ENCODE measurements around the gene MAP3K4. TPM values are rescaled to one million over a fixed set of nuclear protein-coding genes. Genes with fewer than 3 reads are reported as not detected.
"Not testable (repeated sequence)": the region's sequence is repeated elsewhere in the genome, so short reads cannot be mapped to it uniquely, and the experiment has no call there.

MAP3K4 gene
- polyA plus RNA-seq, 3 donors: 34.6 to 38.4 (median 36.7) TPM

DNA sequence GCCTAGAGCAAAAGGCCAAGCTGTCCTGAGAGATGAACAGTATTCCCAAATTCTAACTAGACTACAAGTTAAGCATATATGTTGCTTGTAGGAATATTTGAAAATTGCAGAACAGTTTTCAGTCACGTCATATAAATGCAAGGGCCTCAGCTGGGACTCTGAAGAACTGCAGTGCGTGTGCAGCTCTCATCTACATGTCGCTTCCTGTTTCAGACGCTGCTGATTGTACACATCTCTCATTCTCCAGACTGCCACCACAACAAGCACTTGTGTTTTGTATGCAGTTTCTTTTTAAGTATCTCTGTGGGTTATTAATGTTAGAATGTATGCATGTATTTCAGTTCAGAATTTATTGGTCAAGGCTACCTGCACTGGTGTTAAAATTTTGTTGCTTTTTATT lies 119.7 kb downstream of the MAP3K4 start:
- no peak for DNase-seq (ENCODE audit: low read depth in 3 of 3, low spot score in 2 of 3)

DNA sequence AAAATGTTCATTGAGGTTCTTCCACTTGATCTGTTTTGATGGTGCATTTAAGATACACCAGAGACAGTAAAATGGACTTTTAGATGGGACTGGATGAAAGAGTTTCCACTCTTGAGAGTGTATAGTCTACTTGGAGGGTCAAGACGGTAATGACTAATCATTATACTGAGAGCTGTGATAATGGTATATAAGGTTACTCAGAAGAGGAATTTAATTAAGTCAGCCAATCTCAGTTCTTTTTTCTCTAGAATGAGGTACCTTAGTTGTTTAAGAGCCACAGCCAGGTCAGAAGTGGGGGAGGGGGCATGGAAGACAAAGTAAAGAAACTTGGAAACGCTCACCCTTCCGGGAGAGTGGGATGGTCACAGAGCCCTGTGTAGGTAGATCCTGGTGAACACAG lies 123.9 kb downstream of the MAP3K4 start:
- no peak for DNase-seq (ENCODE audit: low read depth in 3 of 3, low spot score in 2 of 3)

DNA sequence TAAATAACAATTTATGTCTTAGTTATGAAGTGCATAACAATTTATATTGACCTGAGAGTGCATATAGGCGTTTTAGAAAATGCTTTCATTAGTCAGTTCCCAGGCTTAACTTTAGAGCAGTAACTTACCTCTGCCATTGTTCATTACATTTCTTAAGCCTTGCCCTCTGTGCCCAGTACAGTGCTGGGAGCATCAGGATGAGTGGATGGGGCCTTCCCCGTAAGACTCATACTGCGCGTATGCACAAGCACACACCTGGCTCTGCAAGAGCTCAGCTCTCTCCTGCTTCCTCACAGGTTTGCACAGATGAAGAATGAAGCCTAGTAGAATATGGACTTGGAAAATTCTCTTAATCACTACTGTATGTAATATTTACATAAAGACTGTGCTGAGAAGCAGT lies 125.0 kb downstream of the MAP3K4 start:
- no peak for DNase-seq (ENCODE audit: low read depth in 3 of 3, low spot score in 2 of 3)

DNA sequence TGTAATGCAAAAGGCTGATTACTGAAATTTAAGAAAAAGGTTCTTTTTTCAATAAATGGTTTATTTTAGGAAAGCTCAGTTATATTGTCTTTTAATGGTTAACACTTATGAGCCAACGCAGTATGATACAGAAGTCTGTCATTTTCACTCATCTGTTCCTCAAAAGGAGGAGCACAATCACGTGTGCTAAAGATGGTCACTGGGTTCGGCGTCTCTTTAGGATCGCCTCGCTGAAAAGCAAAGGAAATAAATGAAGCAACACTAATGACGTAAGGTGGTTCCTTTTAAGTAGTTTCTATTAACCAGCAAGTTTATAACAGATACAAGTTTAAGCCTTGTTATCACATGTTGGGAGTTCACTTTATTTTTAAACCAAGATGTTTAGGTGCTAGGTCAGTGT lies 125.7 kb downstream of the MAP3K4 start:
- no peak for DNase-seq (ENCODE audit: low read depth in 3 of 3, low spot score in 2 of 3)

DNA sequence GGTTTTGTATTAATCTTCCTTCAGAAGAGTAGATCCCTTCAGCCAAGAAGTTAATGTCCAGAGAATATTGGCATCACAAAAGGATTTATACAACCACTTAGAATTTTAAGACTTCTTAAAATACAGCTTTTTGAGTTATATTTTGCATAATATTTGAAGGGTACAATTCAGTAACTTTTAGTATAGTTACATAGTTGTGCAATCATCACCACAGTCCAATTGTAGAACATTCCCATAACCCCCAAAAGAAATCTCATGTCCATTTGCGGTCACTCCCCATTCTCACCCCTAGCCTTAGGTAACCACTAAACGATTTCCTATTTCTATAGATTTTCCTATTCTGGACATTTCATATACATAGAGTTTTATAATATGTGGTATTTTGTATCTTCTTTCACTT lies 126.4 kb downstream of the MAP3K4 start:
- no peak for DNase-seq (ENCODE audit: low read depth in 3 of 3, low spot score in 2 of 3)

DNA sequence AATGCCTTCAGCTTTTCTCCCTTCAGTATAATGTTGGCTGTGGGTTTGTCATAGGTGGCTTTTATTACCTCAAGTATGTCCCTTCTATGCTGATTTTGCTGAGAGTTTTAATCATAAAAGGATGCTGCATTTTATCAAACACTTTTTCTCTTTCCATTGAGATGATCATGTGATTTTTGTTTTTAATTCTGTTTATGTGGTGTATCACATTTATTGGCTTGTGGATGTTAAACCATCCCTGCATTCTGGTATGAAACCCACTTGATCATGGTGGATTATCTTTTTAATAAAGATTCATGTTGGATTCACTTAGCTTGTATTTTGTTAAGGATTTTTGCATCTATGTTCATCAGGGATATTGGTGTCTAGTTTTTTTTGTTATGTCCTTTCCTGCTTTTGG lies 131.8 kb downstream of the MAP3K4 start:
- DNase-seq (ENCODE audit: low read depth in 3 of 3, low spot score in 2 of 3): not testable (repeated sequence)

DNA sequence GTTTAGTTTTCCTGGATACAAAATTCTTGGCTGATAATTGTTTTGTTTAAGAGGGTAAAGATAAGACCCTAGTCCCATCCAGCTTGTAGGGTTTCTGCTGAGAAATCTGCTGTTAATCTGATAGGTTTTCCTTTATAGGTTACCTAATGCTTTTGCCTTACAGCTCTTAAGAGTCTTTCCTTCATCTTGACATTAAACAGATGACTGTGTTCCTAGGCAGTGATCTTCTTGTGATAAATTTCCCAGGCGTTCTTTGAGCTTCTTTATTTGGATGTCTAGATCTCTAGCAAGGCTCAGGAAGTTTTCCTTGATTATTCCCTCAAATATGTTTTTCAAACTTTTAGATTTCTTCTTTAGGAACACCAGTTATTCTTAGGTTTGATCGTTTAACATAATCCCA lies 134.0 kb downstream of the MAP3K4 start:
- no peak for DNase-seq (ENCODE audit: low read depth in 3 of 3, low spot score in 2 of 3)

DNA sequence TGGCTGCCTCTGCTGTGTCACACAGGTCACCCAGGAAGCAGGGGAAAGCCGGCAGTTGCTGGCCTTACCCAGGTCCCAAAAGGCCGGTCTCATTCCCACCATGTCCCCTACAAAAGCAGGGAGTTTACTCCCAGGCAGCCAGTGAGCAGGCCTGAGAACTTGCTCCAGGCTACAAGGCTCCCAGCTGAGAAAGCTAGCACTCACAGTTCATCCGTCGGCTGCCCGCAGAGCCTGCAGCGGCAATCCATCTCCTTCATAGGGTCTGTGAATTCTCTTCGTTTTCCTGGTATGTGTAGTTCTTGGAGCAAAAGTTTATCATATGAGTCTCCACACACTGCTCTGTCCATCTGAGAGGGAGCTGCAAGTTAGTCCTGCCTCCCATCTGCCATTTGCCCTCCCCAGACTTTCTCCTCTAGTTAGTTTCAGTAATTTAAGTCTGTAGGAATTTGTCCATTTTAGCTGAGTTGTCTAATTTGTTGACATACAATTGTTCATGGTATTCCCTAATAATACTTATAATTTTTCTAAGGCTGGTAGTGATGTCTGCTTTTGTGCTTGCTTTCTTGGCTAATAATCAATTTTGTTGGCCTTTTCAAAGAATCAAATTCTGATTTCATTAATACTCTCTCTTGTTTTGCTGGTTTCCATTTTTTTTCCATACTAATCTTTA lies 135.6 kb downstream of the MAP3K4 start:
- no peak for DNase-seq (ENCODE audit: low read depth in 3 of 3, low spot score in 2 of 3)

DNA sequence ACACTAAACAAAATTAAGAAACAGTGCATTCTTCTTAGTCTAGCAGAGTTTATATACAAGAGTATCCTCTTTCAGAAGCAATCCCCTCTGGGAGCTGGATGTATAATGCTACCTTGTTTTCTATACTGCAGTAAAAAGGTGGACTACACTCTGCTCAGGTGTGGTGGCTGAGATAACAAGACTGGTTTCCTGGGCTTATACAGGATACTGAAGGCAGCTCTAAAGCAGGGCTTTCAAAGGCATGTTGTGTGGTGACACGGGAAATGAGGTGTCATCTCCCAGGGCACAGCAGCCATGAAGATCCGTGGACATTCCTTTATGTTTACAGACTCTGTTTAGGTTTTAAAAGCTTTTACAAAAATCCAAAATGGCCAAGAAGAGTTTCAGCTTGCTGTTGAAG lies 136.7 kb downstream of the MAP3K4 start:
- DNase-seq (ENCODE audit: low read depth in 3 of 3, low spot score in 2 of 3): no peak

DNA sequence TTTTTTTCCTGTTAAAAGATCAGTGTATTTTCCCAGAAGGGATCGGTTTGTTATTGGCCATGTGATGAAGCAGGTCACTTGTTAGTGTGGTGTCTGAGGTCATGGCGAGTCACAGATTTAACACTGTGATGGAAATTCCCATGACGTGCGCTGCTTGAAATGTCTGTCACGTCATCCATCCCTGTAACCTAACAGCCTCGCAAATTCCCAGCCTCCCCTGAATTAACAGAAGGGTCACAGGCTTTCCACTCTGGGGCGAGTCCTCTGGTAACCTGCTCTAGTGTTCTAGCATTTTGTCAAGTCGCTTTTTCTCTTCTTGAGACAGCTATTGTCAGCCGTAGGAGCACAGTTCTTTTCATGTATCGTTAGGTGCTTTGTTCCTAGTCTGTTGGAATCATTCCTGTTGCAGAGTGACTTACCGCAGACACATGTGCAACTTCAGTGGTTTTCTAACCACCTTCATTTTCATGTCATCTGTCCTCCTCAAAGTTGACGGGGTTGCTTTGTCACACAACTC lies 137.2 kb downstream of the MAP3K4 start:
- DNase-seq (ENCODE audit: low read depth in 3 of 3, low spot score in 2 of 3): no peak

DNA sequence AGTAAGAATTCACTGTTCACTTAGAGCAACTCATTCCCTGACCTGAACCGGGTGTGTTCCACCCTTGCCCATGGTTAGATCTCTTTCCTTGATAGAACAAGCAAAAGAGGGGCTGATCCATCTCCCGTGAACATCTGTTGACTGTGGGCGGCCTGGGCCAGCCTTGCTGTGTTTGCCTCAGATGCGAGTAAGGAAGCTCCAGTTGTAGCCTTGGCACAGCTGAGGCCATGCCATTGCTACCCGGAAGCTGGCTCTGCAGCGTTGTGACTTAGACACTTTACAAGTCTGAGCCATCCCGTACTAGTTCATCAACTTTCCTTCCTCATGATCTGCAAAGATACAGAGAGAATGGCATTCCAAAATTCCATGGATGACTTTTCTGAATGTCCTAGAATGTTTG lies 139.0 kb downstream of the MAP3K4 start:
- no peak for DNase-seq (ENCODE audit: low read depth in 3 of 3, low spot score in 2 of 3)

DNA sequence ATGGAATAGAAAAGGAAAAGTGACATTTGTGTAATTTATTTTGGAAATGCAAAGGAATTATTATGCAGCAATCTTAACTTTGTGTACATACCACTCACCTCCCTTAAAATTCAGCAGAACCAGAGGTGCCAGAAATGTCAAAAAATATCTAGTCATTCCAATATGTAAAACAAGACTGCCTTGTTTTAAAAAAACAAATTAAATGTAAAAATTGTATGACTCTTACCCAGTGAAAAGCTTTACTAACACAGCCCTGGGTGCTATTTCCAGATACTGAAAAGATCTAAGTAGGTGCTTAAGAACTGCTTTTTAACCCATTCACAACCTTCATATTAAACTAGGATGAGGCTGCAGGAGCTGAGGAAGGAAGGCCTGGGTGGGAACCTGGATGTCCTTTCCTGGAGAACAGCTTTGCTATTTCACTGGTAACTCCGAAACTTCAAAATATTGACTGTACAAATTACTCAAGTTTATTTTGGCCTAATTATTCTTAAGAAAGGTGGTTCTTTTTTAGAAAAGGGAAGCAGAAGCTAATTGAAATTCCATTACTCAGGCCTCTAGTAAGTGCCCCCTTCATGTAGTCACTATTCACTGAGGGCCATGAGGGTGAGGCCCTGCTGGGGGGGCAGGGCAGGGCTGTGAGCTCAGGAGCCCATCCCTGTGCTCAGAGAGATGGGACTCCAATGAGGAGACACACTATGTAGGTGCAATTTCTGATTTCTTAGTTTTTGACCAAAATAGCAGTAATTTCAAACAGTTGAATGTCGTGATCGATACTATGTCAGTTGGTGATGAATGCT lies 139.6 kb downstream of the MAP3K4 start:
- DNase-seq (ENCODE audit: low read depth in 3 of 3, low spot score in 2 of 3): no peak

DNA sequence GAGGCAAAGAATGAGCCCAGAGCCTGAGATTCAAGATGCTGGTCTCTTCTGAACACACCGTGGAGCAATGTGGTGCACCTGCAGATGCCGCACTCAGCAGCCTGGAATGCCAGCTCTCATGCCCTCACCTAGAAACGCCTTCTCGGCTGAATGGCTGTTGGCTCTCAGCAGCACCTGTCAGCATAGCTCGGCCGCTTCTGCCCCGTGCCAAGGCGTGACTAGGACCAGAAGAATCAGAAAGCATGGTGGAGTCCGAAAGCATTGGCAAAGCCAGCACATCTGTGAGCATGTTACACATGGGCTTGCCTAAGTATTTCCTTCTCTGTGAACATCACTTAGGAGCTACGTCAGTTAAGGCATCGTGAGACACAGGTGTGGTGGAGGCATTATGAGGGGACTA lies 140.8 kb downstream of the MAP3K4 start:
- no peak for DNase-seq (ENCODE audit: low read depth in 3 of 3, low spot score in 2 of 3)

DNA sequence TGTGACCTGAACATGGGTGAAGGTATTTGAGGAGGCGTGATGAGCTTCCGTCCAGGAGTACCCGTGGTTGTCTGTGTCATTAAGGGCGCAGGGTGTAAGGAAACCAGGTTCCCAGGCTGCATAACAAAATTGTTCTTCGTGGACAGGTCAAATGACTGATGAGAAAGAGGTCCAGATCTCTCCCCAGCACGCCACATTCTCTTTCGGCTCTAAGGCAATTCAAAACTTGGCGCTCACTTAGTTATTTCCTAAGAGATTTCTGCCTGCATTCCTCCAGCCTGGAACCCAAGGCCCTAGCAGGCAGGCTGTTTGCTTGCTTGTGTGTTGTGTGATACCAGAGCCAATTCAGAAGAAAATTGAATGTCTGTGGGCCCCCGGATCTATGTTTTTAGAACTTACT lies 142.4 kb downstream of the MAP3K4 start:
- DNase-seq (ENCODE audit: low read depth in 3 of 3, low spot score in 2 of 3): no peak

DNA sequence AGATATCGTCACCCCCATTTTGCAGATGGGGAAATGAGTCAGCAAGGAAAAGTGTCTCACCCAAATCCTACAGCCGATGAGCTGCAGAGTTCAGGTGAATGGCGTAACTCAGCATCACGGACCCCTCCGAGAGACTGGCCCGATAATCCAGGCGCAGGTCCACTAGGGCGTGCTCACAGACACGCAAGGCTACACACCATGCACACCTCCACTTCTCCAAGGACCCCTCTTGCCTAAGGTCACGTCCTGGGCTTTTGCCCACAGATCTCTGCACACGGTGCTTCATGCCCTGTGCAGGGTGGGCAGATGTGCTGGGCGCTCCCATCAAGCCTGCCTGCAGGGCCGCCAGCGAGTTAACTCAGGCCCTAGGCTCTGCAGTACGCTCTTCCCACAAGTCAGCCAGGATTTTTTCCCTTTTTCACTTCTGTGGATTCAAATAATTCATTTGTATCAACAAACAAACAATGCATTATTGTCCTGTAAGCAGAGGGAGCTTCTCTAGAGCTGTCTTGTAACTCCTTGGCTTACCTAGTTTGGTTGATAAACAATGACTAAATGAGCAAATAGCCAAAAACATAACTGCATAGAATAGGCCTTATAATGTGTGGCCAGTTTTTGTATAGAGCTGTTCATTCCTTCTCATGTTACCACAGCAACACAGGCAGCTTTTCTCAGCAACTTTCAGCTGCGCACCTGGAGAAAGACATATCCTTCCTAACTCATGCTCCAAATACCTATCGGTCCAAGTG lies 143.2 kb downstream of the MAP3K4 start:
- DNase-seq (ENCODE audit: low read depth in 3 of 3, low spot score in 2 of 3): no peak

DNA sequence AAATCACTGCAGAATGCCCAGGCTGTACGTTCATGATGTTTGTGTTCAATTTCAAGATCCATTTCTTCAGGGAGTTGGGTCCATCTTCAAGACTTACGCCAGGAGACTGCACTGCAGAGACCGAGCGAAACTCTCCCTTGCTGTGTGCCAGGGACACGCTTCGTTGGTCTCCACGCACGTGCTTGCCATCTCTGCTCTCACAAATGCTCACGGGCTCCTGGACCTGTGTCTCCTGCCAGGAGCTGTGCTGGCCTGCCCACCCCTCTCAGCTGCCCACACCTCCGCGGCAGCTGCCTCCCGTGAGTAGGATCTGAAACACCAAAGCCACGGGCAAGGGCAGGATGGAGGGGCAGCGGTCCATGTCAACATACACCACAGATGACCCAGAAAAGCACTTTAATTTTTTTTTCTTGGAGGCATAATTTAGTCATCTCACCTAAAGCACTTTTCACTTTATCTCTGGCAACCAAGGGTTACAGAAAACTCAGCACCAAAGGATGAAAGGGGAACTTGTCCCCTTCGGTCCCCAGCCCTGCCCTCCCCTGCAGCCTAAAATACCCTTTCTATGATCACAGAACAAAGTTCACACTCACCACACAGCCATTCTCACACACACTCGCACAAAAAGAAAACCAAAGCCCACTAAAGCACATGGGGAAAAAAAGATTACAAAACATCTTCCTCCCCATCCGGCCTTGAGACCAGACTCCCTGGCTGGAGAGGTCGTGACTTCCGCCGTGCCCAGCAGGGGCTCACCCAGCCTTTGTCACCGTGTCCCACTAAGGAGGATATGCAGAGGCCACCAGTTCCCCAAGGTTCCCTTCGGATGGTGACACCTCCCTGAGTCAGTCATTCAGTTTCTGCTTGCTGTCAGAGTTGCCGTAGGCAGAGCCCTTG lies 144.4 kb downstream of the MAP3K4 start:
- no peak for DNase-seq (ENCODE audit: low read depth in 3 of 3, low spot score in 2 of 3)

DNA sequence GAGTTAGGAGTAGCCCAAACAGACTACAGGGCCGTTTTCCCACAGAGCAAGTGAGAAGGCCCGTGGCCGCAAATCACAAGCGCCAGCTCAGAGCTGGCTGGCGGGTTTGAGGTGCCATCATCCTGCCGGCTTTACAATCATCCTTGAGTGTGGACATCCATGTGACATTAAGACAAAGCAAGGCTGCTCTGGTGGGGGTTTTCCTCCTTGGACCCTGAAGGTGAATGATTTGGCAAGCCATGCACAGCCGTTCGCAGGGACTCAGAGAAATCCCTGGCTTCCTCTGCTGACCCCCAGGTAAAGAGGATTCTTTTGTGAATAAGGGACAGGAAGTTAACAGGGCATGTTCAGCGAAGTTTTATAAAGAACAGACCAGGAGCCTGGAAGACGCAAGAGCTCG lies 145.1 kb downstream of the MAP3K4 start:
- no peak for DNase-seq (ENCODE audit: low read depth in 3 of 3, low spot score in 2 of 3)

DNA sequence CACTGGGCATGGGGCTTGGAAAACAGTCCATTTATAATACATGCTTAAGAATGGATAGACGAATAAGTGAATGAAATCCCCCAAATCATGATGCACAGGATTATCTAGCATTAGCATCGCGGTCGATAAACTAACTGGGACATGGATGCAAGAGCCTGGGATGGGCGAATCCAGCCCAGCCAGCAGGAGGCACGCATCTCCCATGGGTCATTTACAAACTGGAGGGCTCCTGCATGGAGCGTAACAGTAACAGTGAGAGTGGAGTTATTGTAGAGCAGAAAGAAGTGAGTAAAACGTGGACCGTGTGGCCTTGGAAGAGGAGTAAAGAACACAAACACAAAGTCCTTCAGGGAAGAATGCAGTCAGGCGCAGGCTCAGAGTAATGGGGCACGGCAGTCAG lies 145.8 kb downstream of the MAP3K4 start:
- DNase-seq (ENCODE audit: low read depth in 3 of 3, low spot score in 2 of 3): no peak

DNA sequence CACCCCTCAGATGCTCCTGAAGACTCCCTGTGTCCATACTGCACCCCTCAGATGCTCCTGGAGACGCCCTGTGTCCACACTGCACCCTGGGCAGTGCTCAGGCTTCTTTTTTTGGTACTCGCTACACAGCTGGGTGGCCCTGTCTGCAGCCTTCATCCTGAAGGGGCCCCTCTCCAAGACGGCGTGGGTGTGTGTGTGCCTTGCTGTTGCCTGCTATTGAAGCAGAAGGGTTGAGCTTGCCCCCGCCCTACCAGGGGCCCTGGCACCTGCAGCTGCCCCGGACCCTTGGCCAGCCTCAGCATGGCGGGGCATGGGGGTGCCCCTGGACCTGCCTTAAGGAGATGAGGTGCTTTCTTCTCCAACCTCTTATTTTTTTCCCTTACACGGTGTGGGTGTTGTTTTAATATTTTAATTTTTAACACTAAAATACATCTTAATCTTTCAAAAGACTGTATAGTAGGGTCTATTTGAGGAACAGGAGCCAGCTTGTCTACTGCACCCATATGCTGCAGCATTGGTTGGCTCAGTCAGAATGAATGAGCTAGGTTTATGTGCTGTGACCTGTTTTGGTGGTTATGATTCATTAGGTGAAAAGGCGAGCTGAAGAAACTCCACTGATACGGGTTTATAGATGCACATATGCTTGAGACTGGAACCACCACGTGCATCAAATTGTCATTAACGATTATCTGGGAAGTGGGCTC lies 146.4 kb downstream of the MAP3K4 start:
- DNase-seq (ENCODE audit: low read depth in 3 of 3, low spot score in 2 of 3): no peak

Measured in right renal cortex interstitium (tissue), 3 donors.